ENCODE results near the gene SMIM33.
A peak's percentile ranks its signal among the peaks of the same experiment; 100 is the strongest.

The SMIM33 gene

DNA sequence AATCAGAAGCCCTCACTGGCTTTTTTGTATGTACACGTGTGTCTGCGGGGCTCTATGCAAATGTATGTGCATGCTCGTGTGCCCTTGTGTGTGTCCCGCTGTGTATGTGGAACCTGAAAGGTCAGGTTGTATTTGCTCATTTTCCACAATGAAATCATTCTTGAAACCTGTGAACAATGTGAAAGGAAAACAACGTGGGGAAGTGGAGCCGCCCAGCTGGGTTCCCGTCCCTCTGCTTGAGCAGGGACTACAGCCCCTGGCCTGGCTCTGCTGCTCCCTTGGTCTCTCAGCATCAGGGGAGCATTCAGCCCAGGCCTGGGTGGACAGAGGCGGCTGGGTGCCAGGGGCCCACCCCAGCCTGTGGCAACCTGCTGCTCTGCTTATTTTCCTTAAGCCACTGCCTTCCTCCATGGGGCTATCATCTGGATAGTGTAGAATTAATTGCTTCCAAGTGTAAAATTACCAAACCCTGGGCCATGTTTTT, 11.3 kb upstream of the SMIM33 start:
- H3K27me3 ChIP-seq (ENCODE audit: control insufficient read depth, insufficient read depth, low read length), result no peaks in the 10 kb centered on the region
- H3K9ac ChIP-seq (ENCODE audit: low read length), result no peak overlapping the region
- H3K27ac ChIP-seq (ENCODE audit: low read depth, low read length), result no peak overlapping the region
- H3K4me1 ChIP-seq (ENCODE audit: control insufficient read depth, insufficient read depth, low read length), result no peaks in the 10 kb centered on the region
- H3K36me3 ChIP-seq (ENCODE audit: control insufficient read depth, insufficient read depth, low read length), result no peaks in the 10 kb centered on the region
- no peak overlapping the region for H3K4me3 ChIP-seq (ENCODE audit: low read length)

GRCh38 chr5:139460455-139460854, 10.3 kb upstream of the SMIM33 start:
- no peaks in the 10 kb centered on the region for H3K36me3 ChIP-seq (ENCODE audit: control insufficient read depth, insufficient read depth, low read length)
- H3K4me1 ChIP-seq (ENCODE audit: control insufficient read depth, insufficient read depth, low read length), result no peaks in the 10 kb centered on the region
- H3K27ac ChIP-seq (ENCODE audit: low read depth, low read length), result no peak overlapping the region
- no peaks in the 10 kb centered on the region for H3K27me3 ChIP-seq (ENCODE audit: control insufficient read depth, insufficient read depth, low read length)
- no peak overlapping the region for H3K9ac ChIP-seq (ENCODE audit: low read length)
- H3K4me3 ChIP-seq (ENCODE audit: low read length), result no peak overlapping the region

GRCh38 chr5:139461176-139461575, 9.6 kb upstream of the SMIM33 start:
- H3K4me1 ChIP-seq (ENCODE audit: control insufficient read depth, insufficient read depth, low read length), result no peaks in the 10 kb centered on the region
- H3K4me3 ChIP-seq (ENCODE audit: low read length), result no peak overlapping the region
- no peaks in the 10 kb centered on the region for H3K36me3 ChIP-seq (ENCODE audit: control insufficient read depth, insufficient read depth, low read length)
- no peak overlapping the region for H3K27ac ChIP-seq (ENCODE audit: low read depth, low read length)
- H3K9ac ChIP-seq (ENCODE audit: low read length), result no peak overlapping the region
- no peaks in the 10 kb centered on the region for H3K27me3 ChIP-seq (ENCODE audit: control insufficient read depth, insufficient read depth, low read length)

- H3K27ac ChIP-seq (ENCODE audit: low read depth, low read length), result no peak overlapping the region
- H3K4me3 ChIP-seq (ENCODE audit: low read length), result no peak overlapping the region
- no peaks in the 10 kb centered on the region for H3K36me3 ChIP-seq (ENCODE audit: control insufficient read depth, insufficient read depth, low read length)
- no peaks in the 10 kb centered on the region for H3K27me3 ChIP-seq (ENCODE audit: control insufficient read depth, insufficient read depth, low read length)
- no peak overlapping the region for H3K9ac ChIP-seq (ENCODE audit: low read length)
- H3K4me1 ChIP-seq (ENCODE audit: control insufficient read depth, insufficient read depth, low read length), result no peaks in the 10 kb centered on the region
These were observed 9.1 kb upstream of the SMIM33 start for GRCh38 chr5:139461698-139462097.

- H3K36me3 ChIP-seq (ENCODE audit: control insufficient read depth, insufficient read depth, low read length), result no peaks in the 10 kb centered on the region
- H3K4me3 ChIP-seq (ENCODE audit: low read length), result peak within 1 kb of the TSS; percentile 46
- H3K9ac ChIP-seq (ENCODE audit: low read length), result no peak within 1 kb of the TSS
- no peak within 1 kb of the TSS for H3K27ac ChIP-seq (ENCODE audit: low read depth, low read length)
- no peaks in the 10 kb centered on the region for H3K4me1 ChIP-seq (ENCODE audit: control insufficient read depth, insufficient read depth, low read length)
- H3K27me3 ChIP-seq (ENCODE audit: control insufficient read depth, insufficient read depth, low read length), result no peaks in the 10 kb centered on the region
These were observed 8.1 kb upstream of the SMIM33 start, which contains the start of gene ECSCR for GRCh38 chr5:139462586-139463276. ECSCR (minus strand) TSS chr5:139462743; CDS start chr5:139462670, 73 bp downstream.

DNA sequence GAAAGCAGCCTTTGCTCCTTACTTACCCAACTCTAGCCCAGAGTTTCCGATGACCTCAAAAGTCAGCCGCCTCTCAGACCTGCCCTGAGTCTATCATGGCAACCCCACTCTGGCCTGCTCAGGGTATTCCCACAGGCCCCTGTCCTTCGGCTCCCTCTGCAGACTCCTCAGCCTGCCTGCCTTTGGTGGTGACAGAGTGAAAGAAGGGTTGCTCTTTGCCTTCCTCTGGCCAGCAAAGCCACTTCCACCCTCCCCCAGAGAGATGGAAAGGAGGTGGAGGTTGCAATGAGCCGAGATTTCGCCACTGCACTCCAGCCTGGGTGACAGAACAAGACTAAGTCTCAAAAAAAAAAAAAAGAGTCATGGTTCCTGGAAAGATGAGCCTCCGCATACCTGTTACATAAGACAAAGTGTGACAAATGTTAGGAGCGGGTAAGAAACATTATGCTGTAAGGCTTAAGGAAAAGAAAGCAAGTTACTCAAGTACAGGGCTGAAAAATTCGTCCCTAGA, 2.3 kb upstream of the SMIM33 start:
- H3K27ac ChIP-seq (ENCODE audit: low read depth, low read length), result no peak overlapping the region
- H3K9ac ChIP-seq (ENCODE audit: low read length), result no peak overlapping the region
- no peaks in the 10 kb centered on the region for H3K27me3 ChIP-seq (ENCODE audit: control insufficient read depth, insufficient read depth, low read length)
- H3K4me3 ChIP-seq (ENCODE audit: low read length), result no peak overlapping the region
- no peaks in the 10 kb centered on the region for H3K4me1 ChIP-seq (ENCODE audit: control insufficient read depth, insufficient read depth, low read length)
- H3K36me3 ChIP-seq (ENCODE audit: control insufficient read depth, insufficient read depth, low read length), result no peaks in the 10 kb centered on the region

DNA sequence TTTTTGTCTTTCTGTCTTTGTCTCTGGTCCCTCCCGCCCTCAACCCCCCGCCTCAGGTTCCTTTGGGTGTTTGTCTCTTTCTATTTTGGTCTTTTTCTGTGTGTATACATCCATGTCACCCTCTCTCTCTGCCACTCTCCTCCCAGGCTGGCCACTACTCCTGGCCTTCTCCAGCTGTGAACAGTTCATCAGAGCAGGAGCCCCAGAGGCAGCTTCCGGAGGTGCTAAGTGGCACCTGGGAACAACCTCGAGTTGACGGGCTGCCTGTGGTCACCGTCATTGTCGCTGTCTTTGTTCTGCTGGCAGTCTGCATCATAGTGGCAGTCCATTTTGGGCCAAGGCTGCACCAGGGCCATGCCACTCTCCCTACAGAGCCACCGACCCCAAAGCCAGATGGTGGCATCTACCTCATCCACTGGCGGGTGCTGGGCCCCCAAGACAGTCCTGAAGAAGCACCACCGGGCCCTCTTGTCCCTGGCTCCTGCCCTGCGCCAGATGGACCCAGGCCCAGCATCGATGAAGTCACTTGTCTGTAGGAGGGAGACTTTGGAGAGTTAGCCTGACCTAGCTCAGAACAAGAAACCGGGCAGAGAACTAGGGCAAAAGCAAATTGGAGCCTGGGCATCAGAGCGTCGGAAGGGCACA, 1.7 kb downstream of the SMIM33 start:
- peaks cover 4% of the 10 kb centered on the region for H3K27me3 ChIP-seq (ENCODE audit: control insufficient read depth, insufficient read depth, low read length)
- H3K4me3 ChIP-seq (ENCODE audit: low read length), result no peak overlapping the region
- no peaks in the 10 kb centered on the region for H3K36me3 ChIP-seq (ENCODE audit: control insufficient read depth, insufficient read depth, low read length)
- H3K9ac ChIP-seq (ENCODE audit: low read length), result no peak overlapping the region
- H3K4me1 ChIP-seq (ENCODE audit: control insufficient read depth, insufficient read depth, low read length), result no peaks in the 10 kb centered on the region
- H3K27ac ChIP-seq (ENCODE audit: low read depth, low read length), result no peak overlapping the region

- no peaks in the 10 kb centered on the region for H3K36me3 ChIP-seq (ENCODE audit: control insufficient read depth, insufficient read depth, low read length)
- no peak overlapping the region for H3K27ac ChIP-seq (ENCODE audit: low read depth, low read length)
- H3K4me3 ChIP-seq (ENCODE audit: low read length), result no peak overlapping the region
- no peak overlapping the region for H3K9ac ChIP-seq (ENCODE audit: low read length)
- H3K4me1 ChIP-seq (ENCODE audit: control insufficient read depth, insufficient read depth, low read length), result no peaks in the 10 kb centered on the region
- peaks cover 4% of the 10 kb centered on the region for H3K27me3 ChIP-seq (ENCODE audit: control insufficient read depth, insufficient read depth, low read length)
These were observed 2.3 kb downstream of the SMIM33 start for GRCh38 chr5:139473105-139473504.

- Histone ChIP-seq H3K9ac (ENCODE audit: low read length) (no peak overlapping the region), H3K27me3 (ENCODE audit: control insufficient read depth, insufficient read depth, low read length) (peaks cover 4% of the 10 kb centered on the region), H3K4me1 (ENCODE audit: control insufficient read depth, insufficient read depth, low read length) (no peaks in the 10 kb centered on the region), H3K27ac (ENCODE audit: low read depth, low read length) (no peak overlapping the region), H3K4me3 (ENCODE audit: low read length) (no peak overlapping the region), H3K36me3 (ENCODE audit: control insufficient read depth, insufficient read depth, low read length) (no peaks in the 10 kb centered on the region)
These were observed 2.8 kb downstream of the SMIM33 start for GRCh38 chr5:139473565-139473964.

DNA sequence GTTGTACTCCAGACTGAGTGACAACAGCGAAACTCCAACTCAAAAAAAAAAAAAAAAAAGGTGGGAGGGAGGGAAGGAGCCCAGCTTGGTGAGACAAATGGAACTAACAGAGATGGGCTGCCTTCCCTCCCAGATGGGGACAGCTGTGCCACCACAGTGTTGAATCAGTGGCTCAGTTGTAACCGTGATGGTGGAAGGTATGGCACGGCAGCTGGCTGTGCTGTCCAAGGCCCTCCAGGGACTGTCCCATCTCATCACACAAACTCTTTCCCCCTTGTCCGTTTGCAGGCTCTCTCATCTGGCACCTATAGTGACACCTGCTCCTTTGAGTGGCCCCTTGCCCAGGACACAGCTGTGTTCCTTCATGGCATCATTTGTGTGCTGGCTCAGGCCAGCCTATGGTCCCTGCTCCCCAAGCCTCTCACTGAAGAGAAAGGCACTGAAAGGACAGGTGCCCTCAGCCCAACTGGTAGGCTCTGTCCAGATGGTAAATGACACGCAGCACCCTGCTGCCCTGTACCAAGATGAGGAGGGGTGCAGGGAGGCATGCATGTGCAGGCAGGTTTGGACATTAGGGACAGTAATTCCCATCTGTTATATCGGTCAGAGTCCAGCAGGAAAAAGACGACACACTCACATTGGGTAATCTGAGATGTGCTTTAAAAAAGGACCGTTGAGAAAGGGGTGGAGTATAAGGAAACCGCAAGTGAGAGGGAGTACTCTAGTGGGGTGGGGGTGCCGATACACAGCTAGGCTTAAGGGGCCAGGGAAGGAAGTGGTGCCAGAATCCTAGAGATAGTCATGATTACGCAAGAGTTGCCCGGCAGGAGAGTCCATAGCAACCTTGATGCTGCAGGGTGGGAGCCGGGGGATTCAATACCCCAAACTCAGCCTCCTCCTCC, 4.3 kb downstream of the SMIM33 start:
- Histone ChIP-seq H3K9ac (ENCODE audit: low read length) (no peak overlapping the region), H3K27ac (ENCODE audit: low read depth, low read length) (no peak overlapping the region), H3K27me3 (ENCODE audit: control insufficient read depth, insufficient read depth, low read length) (peaks cover 4% of the 10 kb centered on the region), H3K36me3 (ENCODE audit: control insufficient read depth, insufficient read depth, low read length) (no peaks in the 10 kb centered on the region), H3K4me1 (ENCODE audit: control insufficient read depth, insufficient read depth, low read length) (no peaks in the 10 kb centered on the region), H3K4me3 (ENCODE audit: low read length) (no peak overlapping the region)

GRCh38 chr5:139475865-139476617, 5.2 kb downstream of the SMIM33 start:
- H3K9ac ChIP-seq (ENCODE audit: low read length), result no peak overlapping the region
- peaks cover 4% of the 10 kb centered on the region for H3K27me3 ChIP-seq (ENCODE audit: control insufficient read depth, insufficient read depth, low read length)
- no peaks in the 10 kb centered on the region for H3K4me1 ChIP-seq (ENCODE audit: control insufficient read depth, insufficient read depth, low read length)
- no peak overlapping the region for H3K27ac ChIP-seq (ENCODE audit: low read depth, low read length)
- no peak overlapping the region for H3K4me3 ChIP-seq (ENCODE audit: low read length)
- no peaks in the 10 kb centered on the region for H3K36me3 ChIP-seq (ENCODE audit: control insufficient read depth, insufficient read depth, low read length)
